Right lobe of liver (tissue), 4 donors: ENCODE measurements around the gene NRAP.

ENCODE experiments used
- POLR2A ChIP-seq: fragments of 450-650 bp; IDR thresholded peaks from one replicate; pipeline ENCODE4 v1.6.1; 2017; ENCODE audit warnings: antibody characterized with exemption, mild to moderate bottlenecking
- TF ChIP-seq, protein P1 (sequence below), 4 donors: fragments of 200-600 bp in 3 of 4; fragments of 450-650 bp in 1 of 4; IDR thresholded peaks; one replicate each; pipeline versions ENCODE4 v1.5.1 to v1.8.0; 2016 to 2022; ENCODE audit warnings: antibody characterized with exemption in 4 of 4, mild to moderate bottlenecking in 2 of 4
- donor health status: DM: no; HTN: no; CAD: no.
- donor health status: DM: no; HTN: no; CAD: no.
- donor health status: DM: no; HTN: yes; CAD: no.

- TF ChIP-seq, protein P1, sequence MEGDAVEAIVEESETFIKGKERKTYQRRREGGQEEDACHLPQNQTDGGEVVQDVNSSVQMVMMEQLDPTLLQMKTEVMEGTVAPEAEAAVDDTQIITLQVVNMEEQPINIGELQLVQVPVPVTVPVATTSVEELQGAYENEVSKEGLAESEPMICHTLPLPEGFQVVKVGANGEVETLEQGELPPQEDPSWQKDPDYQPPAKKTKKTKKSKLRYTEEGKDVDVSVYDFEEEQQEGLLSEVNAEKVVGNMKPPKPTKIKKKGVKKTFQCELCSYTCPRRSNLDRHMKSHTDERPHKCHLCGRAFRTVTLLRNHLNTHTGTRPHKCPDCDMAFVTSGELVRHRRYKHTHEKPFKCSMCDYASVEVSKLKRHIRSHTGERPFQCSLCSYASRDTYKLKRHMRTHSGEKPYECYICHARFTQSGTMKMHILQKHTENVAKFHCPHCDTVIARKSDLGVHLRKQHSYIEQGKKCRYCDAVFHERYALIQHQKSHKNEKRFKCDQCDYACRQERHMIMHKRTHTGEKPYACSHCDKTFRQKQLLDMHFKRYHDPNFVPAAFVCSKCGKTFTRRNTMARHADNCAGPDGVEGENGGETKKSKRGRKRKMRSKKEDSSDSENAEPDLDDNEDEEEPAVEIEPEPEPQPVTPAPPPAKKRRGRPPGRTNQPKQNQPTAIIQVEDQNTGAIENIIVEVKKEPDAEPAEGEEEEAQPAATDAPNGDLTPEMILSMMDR (IDR thresholded peaks at IDR 0.05) = no peak
- no peak for TF ChIP-seq POLR2A
These were observed 43.3 kb downstream of the NRAP start for GRCh38 chr10:113620511-113620910.
